Muscle of leg (tissue), 11 donors: ENCODE results near the gene DPH7. TPM values are rescaled to one million over a fixed set of nuclear protein-coding genes. Genes with fewer than 3 reads are reported as not detected.
"Not testable (repeated sequence)": the region's sequence is repeated elsewhere in the genome, so short reads cannot be mapped to it uniquely, and the experiment has no call there.

ENCODE experiments used
- DNase-seq: peaks from one replicate; pipeline ENCODE4 v3.0.0; 2013
- H3K27ac ChIP-seq: one replicate; pipeline ENCODE4 v1.5.1; 2013; ENCODE audit warnings: mild to moderate bottlenecking, low read length, control low read depth
- H3K27me3 ChIP-seq: one replicate; pipeline ENCODE4 v1.6.1; 2013; ENCODE audit warnings: low read length; ENCODE audit not compliant: control insufficient read depth, insufficient read depth
- H3K36me3 ChIP-seq: one replicate; pipeline ENCODE4 v1.6.1; 2013; ENCODE audit warnings: low read length; ENCODE audit not compliant: control insufficient read depth, insufficient read depth
- H3K4me1 ChIP-seq: one replicate; pipeline ENCODE4 v1.6.1; 2013; ENCODE audit warnings: low read length; ENCODE audit not compliant: control insufficient read depth, insufficient read depth
- H3K4me3 ChIP-seq: one replicate; pipeline ENCODE4 v1.5.1; 2013; ENCODE audit warnings: low read length, control low read depth
- H3K9me3 ChIP-seq: replicated peaks from 2 replicates; pipeline ENCODE4 v1.6.1; 2013; ENCODE audit warnings: low read depth, low read length; ENCODE audit not compliant: control insufficient read depth
- WGBS: methylation state at CpG from one replicate; pipeline ENCODE4 v1.1.5; 2013; ENCODE audit warnings: missing lambda C conversion rate; ENCODE audit not compliant: insufficient coverage; 5-methylcytosine and 5-hydroxymethylcytosine counted together
- polyA plus RNA-seq, 8 donors: library from polyadenylated mRNA; unstranded; fragments of 120-200 nt; gene quantifications; one replicate each; pipeline versions ENCODE4 v1.2.1 to v1.2.3, GENCODE V29; 2013; ENCODE audit warnings: inconsistent platforms in 1 of 8, low replicate concordance in 1 of 8; ENCODE audit not compliant: insufficient read length in 8 of 8, insufficient read depth in 1 of 8
- total RNA-seq: library from RNA; stranded (reverse); fragments of 120-200 nt; gene quantifications from one replicate; pipeline ENCODE4 v1.2.4, GENCODE V29; 2013

Gene DPH7
- total and polyA plus RNA-seq, 9 donors, result 20.8 to 34.8 (median 27.1) TPM

GRCh38 chr9:137607141-137607857 lies 28.6 kb upstream of the DPH7 start:
- peak; percentile 49 for DNase-seq
- Histone ChIP-seq H3K27ac (peak overlapping the region; percentile 75), H3K4me1 (peaks cover 41% of the 10 kb centered on the region), H3K27me3 (peaks cover 8% of the 10 kb centered on the region), H3K36me3 (peaks cover 6% of the 10 kb centered on the region), H3K9me3 (no peaks in the 10 kb centered on the region), H3K4me3 (peak overlapping the region; percentile 45)
- WGBS, result 41% methylated on average over 16 of the region's 17 CpGs

- Histone ChIP-seq H3K4me1 (peaks cover 38% of the 10 kb centered on the region), H3K36me3 (peaks cover 6% of the 10 kb centered on the region), H3K27ac (peak overlapping the region; percentile 75), H3K9me3 (no peaks in the 10 kb centered on the region), H3K4me3 (peak overlapping the region; percentile 45), H3K27me3 (peaks cover 8% of the 10 kb centered on the region)
- WGBS, result 33% methylated on average over 3 of the region's 13 CpGs
- peak; percentile 55 for DNase-seq
These were observed 28.0 kb upstream of the DPH7 start for GRCh38 chr9:137606734-137607138.

DNA sequence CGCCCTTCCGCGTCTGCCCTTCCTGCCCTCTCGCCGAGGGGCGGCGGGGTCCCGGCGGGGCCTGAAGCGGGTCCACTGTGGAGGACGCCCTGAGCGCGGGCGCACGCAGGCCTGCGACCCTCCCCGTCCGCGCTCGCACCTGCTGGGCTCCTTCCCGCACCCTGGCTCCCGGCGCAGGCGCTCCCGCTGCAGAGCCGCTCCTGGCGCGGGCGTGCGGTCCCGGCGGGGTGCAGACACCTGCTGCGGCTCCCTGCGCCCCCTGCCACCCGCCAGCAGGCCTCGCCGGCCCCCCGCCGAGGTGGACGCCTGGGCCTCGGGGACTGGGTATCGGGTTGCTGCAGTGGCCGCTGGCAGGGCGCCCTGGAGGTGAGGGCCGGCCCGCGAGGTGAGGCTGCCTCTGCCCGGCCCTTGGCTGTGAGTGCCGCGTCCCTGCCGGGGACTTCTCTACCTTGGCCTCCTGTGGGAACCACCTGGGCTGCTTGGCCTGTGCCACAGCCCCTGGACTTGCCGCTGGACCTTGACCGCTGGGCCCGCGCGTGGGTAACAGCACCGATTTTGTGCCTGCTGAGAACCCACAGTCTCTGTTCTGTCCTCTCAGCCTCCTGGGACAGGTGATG lies 27.4 kb upstream of the DPH7 start:
- WGBS, result 6% methylated on average over 49 of the region's 57 CpGs
- Histone ChIP-seq H3K27me3 (peaks cover 8% of the 10 kb centered on the region), H3K4me1 (peaks cover 33% of the 10 kb centered on the region), H3K27ac (peak overlapping the region; percentile 75), H3K36me3 (peaks cover 6% of the 10 kb centered on the region), H3K4me3 (peak overlapping the region; percentile 45), H3K9me3 (no peaks in the 10 kb centered on the region)
- DNase-seq, result peak; percentile 54

DNA sequence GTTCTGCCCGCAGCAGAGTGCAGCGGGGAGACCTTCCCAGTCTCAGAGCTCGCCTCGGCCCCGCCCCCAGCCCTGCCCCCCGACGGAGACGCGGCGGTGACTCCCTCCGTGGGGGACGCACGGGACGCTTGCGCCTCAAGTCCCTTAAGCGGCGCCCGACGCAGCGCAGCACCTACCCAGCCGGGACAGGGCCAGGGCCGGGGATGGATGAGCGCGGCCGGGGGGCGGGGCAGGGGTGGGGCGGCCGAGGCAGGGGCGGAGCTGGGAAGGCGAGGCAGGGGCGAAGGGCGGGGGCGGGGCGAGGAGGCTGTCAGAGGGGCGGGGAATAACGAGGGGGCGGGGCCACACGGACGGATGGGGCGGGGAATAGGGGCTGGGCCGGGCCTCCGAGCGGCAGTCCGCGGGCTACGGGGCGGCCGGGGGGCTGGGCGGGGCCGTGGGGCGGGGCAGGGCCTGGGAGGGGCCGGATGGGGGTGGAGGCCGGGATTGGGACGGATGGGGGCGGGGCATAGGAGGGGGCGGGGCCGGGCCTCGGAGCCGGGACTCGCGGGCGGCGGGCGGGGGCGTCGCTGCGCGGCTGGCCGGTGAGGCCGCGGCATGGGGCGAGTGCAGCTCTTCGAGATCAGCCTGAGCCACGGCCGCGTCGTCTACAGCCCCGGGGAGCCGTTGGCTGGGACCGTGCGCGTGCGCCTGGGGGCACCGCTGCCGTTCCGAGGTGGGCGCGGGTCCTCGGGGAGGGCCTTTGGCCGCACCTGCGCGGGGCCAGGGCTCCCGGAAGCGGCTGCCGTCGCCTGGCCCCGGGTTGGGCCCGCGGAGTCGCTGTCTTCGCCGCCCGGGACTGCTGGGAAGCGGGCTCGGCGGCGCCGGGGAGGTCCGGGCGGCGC lies 26.6 kb upstream of the DPH7 start, which contains the start of gene ARRDC1:
ARRDC1 (plus strand) TSS at position 566 of the 884 bp plus-strand sequence; CDS start at position 598, 32 bp downstream.
- peak; percentile 94 for DNase-seq
- Histone ChIP-seq H3K4me1 (peaks cover 30% of the 10 kb centered on the region), H3K27me3 (peaks cover 8% of the 10 kb centered on the region), H3K27ac (peak within 1 kb of the TSS; percentile 75), H3K4me3 (peak within 1 kb of the TSS; percentile 45), H3K36me3 (peaks cover 6% of the 10 kb centered on the region), H3K9me3 (no peaks in the 10 kb centered on the region)
- under 1% methylated on average over 77 of the region's 111 CpGs for WGBS

GRCh38 chr9:137604345-137605086 lies 25.8 kb upstream of the DPH7 start:
- Histone ChIP-seq H3K27me3 (peaks cover 8% of the 10 kb centered on the region), H3K27ac (no peak overlapping the region), H3K4me1 (peaks cover 30% of the 10 kb centered on the region), H3K4me3 (peak overlapping the region; percentile 41), H3K36me3 (peaks cover 6% of the 10 kb centered on the region), H3K9me3 (no peaks in the 10 kb centered on the region)
- WGBS, result 11% methylated on average over 23 of the region's 49 CpGs
- DNase-seq, result peak; percentile 50

GRCh38 chr9:137603879-137604278 lies 25.2 kb upstream of the DPH7 start:
- WGBS, result 74% methylated on average over 13 of the region's 13 CpGs
- peaks cover 30% of the 10 kb centered on the region for H3K4me1 ChIP-seq
- H3K27me3 ChIP-seq, result peaks cover 8% of the 10 kb centered on the region
- DNase-seq, result no peak
- no peak overlapping the region for H3K27ac ChIP-seq
- peaks cover 5% of the 10 kb centered on the region for H3K36me3 ChIP-seq
- no peaks in the 10 kb centered on the region for H3K9me3 ChIP-seq
- H3K4me3 ChIP-seq, result no peak overlapping the region

DNA sequence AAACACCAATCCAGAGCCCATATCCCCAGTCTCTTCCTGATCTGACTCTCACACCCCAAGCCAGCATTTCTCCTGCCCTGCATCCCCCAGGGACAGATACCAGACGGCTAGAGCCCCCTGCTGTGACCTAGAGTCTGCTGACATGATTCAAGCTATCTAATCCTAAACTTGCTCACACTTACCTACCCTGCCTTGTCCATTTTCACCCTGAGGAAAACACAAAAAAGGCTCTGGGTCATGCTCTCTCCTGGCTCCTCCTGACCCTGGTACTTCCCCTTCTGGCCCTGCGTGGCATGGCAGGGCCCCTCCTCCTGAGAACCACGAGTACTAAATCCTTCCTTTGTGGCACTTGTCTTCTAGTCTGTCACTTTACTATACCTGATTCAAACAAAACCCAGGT lies 23.9 kb upstream of the DPH7 start:
- DNase-seq, result no peak
- 0% methylated on average over 2 of the region's 3 CpGs for WGBS

GRCh38 chr9:137598943-137599342 lies 20.2 kb upstream of the DPH7 start:
- Histone ChIP-seq H3K36me3 (no peaks in the 10 kb centered on the region), H3K27me3 (peaks cover 7% of the 10 kb centered on the region), H3K4me1 (no peaks in the 10 kb centered on the region), H3K9me3 (no peaks in the 10 kb centered on the region), H3K27ac (no peak overlapping the region), H3K4me3 (no peak overlapping the region)
- DNase-seq, result no peak
- 68% methylated on average over 6 of the region's 8 CpGs for WGBS

More for the DNA sequence above, 23.9 kb upstream of the DPH7 start:
- Histone ChIP-seq H3K4me1 (peaks cover 18% of the 10 kb centered on the region), H3K9me3 (no peaks in the 10 kb centered on the region), H3K27me3 (peaks cover 8% of the 10 kb centered on the region), H3K36me3 (no peaks in the 10 kb centered on the region), H3K4me3 (no peak overlapping the region), H3K27ac (no peak overlapping the region)

DNA sequence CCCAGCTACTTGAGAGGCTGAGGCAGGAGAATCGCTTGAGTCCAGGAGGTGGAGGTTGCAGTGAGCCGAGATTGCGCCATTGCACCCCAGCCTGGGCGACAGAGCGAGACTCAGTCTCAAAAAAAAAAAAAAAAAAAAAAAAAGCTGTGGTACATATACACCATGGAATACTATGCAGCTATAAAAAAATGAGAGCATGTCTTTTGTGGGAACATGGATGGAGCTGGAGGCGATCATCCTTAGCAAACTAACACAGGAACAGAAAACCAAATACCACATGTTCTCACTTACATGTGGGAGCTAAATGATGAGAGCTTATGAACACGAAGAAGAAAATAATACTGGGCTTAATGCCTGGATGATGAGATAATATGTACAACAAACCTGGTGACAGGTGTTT lies 17.9 kb upstream of the DPH7 start:
- not testable (repeated sequence) for DNase-seq, H3K4me3 ChIP-seq, H3K9me3 ChIP-seq, H3K4me1 ChIP-seq, H3K27ac ChIP-seq, H3K36me3 ChIP-seq, H3K27me3 ChIP-seq
- WGBS, result no CpG with 5 or more reads among the region's 7 CpGs
